Measurements from ENCODE around the gene GPRC5C. TPM values are rescaled to one million over a fixed set of nuclear protein-coding genes. Genes with fewer than 3 reads are reported as not detected.

GPRC5C gene
- total RNA-seq, 1 experiment from 2014 or later, result 37.3 TPM

DNA sequence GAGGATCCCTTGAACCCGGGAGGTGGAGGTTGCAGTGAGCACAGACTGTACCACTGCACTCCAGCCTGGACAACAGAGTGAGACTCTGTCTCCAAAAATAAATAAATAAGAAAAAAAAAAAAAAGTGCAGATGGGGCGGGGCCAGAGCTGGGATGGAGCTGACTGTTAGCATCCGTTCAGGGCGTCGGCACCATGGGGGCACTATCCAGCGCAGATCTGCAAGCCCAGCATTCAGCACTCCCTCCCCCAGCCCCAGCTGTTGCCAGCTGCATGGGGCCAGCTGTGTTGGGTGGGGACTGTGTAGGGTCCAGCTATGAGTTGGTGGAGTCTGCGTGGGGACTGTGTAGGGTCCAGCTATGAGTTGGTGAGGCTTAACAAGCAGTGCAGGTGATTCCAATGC is 13.3 kb downstream of the GPRC5C start:
- Mint-ChIP-seq H3K4me1 (ENCODE audit: low read depth, unreplicated experiment) (peaks cover 22% of the 10 kb centered on the region), H3K4me3 (ENCODE audit: low read depth, unreplicated experiment) (no peak overlapping the region), H3K9me3 (ENCODE audit: low read depth, unreplicated experiment) (no peaks in the 10 kb centered on the region), H3K36me3 (ENCODE audit: insufficient read depth, unreplicated experiment) (peaks cover 16% of the 10 kb centered on the region), H3K27ac (ENCODE audit: unreplicated experiment) (no peak overlapping the region), H3K27me3 (ENCODE audit: unreplicated experiment) (no peaks in the 10 kb centered on the region)
- intact Hi-C loops (cut with micrococcal nuclease; ENCODE audit: unreplicated experiment), result no loop called here
- TF ChIP-seq, protein P1, sequence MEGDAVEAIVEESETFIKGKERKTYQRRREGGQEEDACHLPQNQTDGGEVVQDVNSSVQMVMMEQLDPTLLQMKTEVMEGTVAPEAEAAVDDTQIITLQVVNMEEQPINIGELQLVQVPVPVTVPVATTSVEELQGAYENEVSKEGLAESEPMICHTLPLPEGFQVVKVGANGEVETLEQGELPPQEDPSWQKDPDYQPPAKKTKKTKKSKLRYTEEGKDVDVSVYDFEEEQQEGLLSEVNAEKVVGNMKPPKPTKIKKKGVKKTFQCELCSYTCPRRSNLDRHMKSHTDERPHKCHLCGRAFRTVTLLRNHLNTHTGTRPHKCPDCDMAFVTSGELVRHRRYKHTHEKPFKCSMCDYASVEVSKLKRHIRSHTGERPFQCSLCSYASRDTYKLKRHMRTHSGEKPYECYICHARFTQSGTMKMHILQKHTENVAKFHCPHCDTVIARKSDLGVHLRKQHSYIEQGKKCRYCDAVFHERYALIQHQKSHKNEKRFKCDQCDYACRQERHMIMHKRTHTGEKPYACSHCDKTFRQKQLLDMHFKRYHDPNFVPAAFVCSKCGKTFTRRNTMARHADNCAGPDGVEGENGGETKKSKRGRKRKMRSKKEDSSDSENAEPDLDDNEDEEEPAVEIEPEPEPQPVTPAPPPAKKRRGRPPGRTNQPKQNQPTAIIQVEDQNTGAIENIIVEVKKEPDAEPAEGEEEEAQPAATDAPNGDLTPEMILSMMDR (IDR thresholded peaks at IDR 0.05; ENCODE audit: unreplicated experiment), result no peak
- BruUV-seq (replicated peaks), result no TSS peak
- CTCF ChIA-PET, result interaction anchor here (1.3 kb wide), 1 partner anchor 28 kb away, joined by 9 read pairs; no protein-coding TSS in a partner anchor
- DNase-seq, result no peak

DNA sequence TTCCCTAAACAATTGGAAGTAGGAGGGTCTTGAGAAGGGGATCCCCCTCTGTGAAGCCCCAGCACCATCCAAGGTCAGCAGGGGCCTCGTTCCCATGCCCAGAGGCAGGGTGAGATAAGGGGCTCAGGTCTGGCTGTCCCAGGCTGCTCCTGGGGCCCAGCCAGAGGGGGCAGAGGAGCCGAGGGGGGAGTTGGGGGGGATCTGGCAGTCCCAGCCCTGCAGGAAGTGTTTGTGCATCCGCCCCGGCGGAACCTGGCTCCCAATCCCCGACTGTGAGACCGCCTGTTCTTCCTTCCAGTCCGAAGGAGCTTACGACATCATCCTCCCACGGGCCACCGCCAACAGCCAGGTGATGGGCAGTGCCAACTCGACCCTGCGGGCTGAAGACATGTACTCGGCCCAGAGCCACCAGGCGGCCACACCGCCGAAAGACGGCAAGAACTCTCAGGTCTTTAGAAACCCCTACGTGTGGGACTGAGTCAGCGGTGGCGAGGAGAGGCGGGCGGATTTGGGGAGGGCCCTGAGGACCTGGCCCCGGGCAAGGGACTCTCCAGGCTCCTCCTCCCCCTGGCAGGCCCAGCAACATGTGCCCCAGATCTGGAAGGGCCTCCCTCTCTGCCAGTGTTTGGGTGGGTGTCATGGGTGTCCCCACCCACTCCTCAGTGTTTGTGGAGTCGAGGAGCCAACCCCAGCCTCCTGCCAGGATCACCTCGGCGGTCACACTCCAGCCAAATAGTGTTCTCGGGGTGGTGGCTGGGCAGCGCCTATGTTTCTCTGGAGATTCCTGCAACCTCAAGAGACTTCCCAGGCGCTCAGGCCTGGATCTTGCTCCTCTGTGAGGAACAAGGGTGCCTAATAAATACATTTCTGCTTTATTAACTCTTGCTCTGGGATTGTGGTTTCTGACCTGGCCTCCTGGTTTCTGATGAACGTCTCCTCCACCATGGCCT is 14.9 kb downstream of the GPRC5C start:
- Mint-ChIP-seq H3K4me3 (ENCODE audit: low read depth, unreplicated experiment) (no peak overlapping the region), H3K9me3 (ENCODE audit: low read depth, unreplicated experiment) (no peaks in the 10 kb centered on the region), H3K27me3 (ENCODE audit: unreplicated experiment) (no peaks in the 10 kb centered on the region), H3K36me3 (ENCODE audit: insufficient read depth, unreplicated experiment) (peaks cover 12% of the 10 kb centered on the region), H3K27ac (ENCODE audit: unreplicated experiment) (no peak overlapping the region), H3K4me1 (ENCODE audit: low read depth, unreplicated experiment) (peaks cover 22% of the 10 kb centered on the region)
- TF ChIP-seq, protein P1 (IDR thresholded peaks at IDR 0.05; ENCODE audit: unreplicated experiment), result no peak
- BruUV-seq (replicated peaks), result no TSS peak
- no peak for DNase-seq
- CTCF ChIA-PET, result no interaction called here
- intact Hi-C loops (cut with micrococcal nuclease; ENCODE audit: unreplicated experiment), result no loop called here

DNA sequence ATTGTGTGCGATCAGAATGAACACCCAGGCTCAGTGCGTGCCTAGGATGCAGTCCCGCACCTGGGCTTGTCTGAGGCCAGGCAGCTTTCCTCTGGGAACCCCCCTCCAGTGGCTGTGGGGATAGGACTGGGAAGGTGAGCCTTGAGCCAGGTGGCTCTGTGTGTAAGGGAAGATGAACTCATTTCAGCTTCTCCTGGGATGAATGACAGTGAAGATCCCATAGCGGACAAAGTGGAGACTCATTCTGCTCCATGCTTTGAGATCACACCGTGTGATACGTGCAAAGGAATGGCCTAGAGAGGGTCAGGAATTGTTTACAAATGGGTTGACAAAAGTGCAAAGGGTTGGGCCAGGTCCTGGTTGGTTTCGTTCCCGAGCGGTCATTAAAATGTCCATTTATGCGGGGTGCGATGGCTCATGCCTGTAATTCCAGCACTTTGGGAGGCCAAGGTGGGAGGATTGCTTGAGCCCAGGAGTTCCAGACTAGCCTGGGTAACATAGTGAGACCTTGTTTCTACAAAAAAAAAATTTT is 15.8 kb downstream of the GPRC5C start:
- Mint-ChIP-seq H3K27ac (ENCODE audit: unreplicated experiment) (no peak overlapping the region), H3K27me3 (ENCODE audit: unreplicated experiment) (no peaks in the 10 kb centered on the region), H3K4me1 (ENCODE audit: low read depth, unreplicated experiment) (peaks cover 15% of the 10 kb centered on the region), H3K36me3 (ENCODE audit: insufficient read depth, unreplicated experiment) (peaks cover 7% of the 10 kb centered on the region), H3K9me3 (ENCODE audit: low read depth, unreplicated experiment) (no peaks in the 10 kb centered on the region), H3K4me3 (ENCODE audit: low read depth, unreplicated experiment) (no peak overlapping the region)
- intact Hi-C loops (cut with micrococcal nuclease; ENCODE audit: unreplicated experiment), result no loop called here
- no TSS peak for BruUV-seq (replicated peaks)
- TF ChIP-seq, protein P1 (IDR thresholded peaks at IDR 0.05; ENCODE audit: unreplicated experiment), result no peak
- CTCF ChIA-PET, result no interaction called here
- DNase-seq, result no peak

DNA sequence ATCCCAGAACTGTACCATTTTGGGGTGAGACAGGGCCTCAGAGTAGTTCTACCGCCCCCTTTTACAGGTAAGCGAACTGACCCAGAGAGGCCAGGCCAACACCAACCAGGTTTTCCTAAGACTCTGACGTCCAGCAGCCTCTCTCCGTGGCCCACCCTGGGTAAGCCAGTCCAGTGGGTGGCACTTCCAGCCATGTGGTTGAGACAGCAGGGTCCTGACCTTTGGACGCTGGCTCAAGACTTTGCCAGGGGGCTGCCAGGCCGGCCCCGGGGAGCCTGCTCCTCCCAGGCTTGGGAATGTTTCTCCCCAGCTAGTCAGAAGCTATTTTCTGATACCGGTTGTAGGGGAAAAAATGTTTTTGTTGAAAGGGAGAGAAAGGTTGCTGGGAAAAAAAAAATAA is 16.9 kb downstream of the GPRC5C start:
- no peak overlapping the region for H3K4me3 Mint-ChIP-seq (ENCODE audit: low read depth, unreplicated experiment)
- H3K9me3 Mint-ChIP-seq (ENCODE audit: low read depth, unreplicated experiment), result no peaks in the 10 kb centered on the region
- intact Hi-C loops (cut with micrococcal nuclease; ENCODE audit: unreplicated experiment), result no loop called here
- no peaks in the 10 kb centered on the region for H3K36me3 Mint-ChIP-seq (ENCODE audit: insufficient read depth, unreplicated experiment)
- no peak overlapping the region for H3K27ac Mint-ChIP-seq (ENCODE audit: unreplicated experiment)
- peaks cover 6% of the 10 kb centered on the region for H3K4me1 Mint-ChIP-seq (ENCODE audit: low read depth, unreplicated experiment)
- no peak for DNase-seq
- TF ChIP-seq, protein P1 (IDR thresholded peaks at IDR 0.05; ENCODE audit: unreplicated experiment), result no peak
- H3K27me3 Mint-ChIP-seq (ENCODE audit: unreplicated experiment), result no peaks in the 10 kb centered on the region
- CTCF ChIA-PET, result no interaction called here
- no TSS peak for BruUV-seq (replicated peaks)

All from Calu3 (cell line).